Medulla oblongata (tissue), 1 donor: Measurements from ENCODE around the gene MEGF11.
"Not testable (repeated sequence)": the region's sequence is repeated elsewhere in the genome, so short reads cannot be mapped to it uniquely, and the experiment has no call there.

Experiments
- DNase-seq: peaks from one replicate; pipeline ENCODE4 v3.0.0-alpha.2; 2015; ENCODE audit errors: extremely low spot score

MEGF11 gene

GRCh38 chr15:66004618-66005262, 248.8 kb downstream of the MEGF11 start:
- no peak for DNase-seq

DNA sequence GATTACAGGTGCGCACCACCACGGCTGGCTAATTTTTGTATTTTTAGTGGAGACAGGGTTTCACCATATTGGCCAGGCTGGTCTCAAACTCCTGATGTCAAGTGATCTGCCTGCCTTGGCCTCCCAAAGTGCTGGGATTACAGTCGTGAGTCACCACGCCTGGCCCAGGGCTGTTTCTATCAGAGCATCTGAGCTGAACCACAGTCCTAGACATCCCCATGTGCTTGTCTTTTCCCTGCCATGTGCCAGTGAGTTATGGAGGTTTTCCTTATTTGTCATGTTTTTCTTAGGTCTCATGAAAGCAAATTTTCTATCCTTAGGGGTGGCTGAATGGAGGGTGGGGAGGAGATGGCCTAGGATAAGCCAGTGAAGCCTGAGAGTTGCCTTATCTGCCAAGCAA, 250.4 kb downstream of the MEGF11 start:
- DNase-seq, result not testable (repeated sequence)

GRCh38 chr15:66001717-66002426, 251.7 kb downstream of the MEGF11 start:
- DNase-seq, result no peak

GRCh38 chr15:66001042-66001441, 252.5 kb downstream of the MEGF11 start:
- no peak for DNase-seq

- DNase-seq, result no peak
Observed at GRCh38 chr15:65998486-65998885, 255.1 kb downstream of the MEGF11 start.

DNA sequence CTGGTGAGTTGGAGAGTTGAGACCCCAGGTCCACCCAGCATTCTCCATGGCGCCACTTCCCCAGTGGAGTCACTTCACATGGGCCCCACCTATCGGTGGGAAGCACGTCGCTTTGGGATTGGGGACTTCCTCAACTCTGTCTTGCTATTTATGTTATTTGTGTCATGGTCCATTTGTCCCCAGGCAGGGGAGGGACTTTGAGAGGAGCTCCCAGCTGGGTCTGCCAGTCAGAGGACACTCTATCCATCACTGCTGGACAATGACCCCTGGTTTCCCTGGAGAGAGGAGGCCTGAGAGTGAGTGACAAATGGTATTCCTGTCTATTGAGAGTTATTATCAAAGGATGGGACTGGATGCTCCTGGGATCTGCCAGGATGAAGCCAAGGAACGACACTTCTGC, 256.6 kb downstream of the MEGF11 start:
- no peak for DNase-seq

GRCh38 chr15:65994832-65995231, 258.7 kb downstream of the MEGF11 start:
- no peak for DNase-seq

GRCh38 chr15:65993762-65994161, 259.8 kb downstream of the MEGF11 start:
- DNase-seq, result no peak

GRCh38 chr15:65993236-65993635, 260.3 kb downstream of the MEGF11 start:
- DNase-seq, result no peak

GRCh38 chr15:65991721-65992483, 261.6 kb downstream of the MEGF11 start:
- no peak for DNase-seq

DNA sequence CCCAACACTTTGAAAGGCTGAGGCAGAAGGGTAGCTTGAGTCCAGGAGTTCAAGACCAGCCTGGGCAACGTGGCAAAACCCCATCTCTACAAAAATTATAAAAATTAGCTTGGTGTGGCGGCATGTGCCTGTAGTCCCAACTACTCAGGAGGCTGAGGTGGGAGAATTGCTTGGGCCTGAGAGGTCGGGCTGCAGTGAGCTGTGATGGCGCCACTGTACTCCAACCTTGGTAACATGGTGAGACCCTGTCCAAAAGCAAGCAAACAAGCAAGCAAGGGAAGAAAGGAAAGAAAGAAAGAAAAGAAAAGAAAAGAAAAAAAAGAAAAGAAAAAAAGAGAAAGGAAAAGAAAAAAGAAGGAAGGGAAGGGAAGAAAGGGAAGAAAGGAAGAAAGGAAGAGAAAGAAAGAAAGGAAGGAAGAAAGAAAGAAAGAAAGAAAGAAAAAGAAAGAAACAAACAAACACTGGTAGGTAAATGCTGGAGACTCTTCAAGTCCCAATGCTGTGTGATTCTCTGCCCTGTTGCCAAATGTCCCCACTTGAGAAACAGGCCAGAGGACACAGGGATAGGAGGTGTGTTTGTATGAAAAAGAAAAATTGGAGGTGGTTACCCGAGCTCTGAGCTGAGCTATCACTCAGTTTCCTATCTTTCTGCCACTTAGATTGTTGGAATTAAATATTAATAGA, 263.1 kb downstream of the MEGF11 start:
- no peak for DNase-seq

GRCh38 chr15:65987100-65987499, 266.4 kb downstream of the MEGF11 start:
- DNase-seq, result no peak

- DNase-seq, result no peak
Observed at GRCh38 chr15:65986416-65986815, 267.1 kb downstream of the MEGF11 start.

DNA sequence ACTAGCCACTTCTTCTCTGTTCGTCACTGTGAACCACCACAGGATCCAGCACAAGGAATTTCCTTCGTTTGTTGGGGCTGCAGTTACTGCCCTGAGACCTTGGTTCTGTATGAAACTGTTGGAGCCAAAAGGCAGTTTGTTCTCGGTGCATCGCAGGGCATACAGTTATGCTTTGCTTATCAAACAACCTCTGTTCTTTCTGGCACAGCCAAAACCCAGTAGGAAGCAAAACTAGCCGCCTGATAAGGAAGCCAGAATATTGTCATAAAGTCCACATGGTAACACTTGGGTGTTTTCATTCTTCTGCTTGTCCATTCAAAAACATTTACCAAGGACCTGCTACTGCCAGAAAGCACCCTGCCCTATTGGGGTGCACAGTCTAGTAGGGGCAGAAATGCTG, 268.2 kb downstream of the MEGF11 start:
- no peak for DNase-seq

DNA sequence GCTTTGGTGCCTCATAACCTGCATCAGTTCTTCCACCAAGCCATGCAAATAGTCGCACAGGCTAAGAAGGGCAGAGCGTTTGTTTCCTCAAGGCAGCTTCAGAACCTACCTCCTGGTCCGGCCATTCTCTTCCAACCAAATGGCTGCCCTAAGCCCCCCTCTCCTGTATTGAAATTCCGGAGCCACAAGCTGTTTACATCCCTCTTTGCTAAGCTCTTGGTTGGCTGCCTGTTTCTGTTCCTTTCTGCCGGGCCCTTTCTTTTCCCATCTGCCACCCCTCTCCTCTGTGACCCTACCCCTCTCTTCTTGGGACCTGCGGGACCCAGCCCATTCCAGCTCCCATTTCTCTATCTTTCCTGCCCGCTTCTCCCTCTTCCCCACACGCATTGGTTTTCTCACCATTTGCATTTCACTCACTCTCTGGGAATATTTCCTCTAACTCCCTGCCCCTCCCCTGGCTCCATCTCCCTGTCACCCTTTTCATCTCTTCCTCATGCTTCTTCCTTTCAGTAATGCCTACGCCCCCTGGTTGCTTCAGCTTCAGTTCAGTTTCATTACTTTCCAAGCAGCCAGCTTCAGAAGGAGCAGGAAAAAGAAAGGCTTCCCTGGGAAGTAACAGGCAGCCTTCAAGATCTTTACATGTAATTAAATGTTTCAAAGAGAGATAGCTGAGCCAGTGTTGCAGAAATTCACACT, 270.8 kb downstream of the MEGF11 start:
- DNase-seq, result no peak

DNA sequence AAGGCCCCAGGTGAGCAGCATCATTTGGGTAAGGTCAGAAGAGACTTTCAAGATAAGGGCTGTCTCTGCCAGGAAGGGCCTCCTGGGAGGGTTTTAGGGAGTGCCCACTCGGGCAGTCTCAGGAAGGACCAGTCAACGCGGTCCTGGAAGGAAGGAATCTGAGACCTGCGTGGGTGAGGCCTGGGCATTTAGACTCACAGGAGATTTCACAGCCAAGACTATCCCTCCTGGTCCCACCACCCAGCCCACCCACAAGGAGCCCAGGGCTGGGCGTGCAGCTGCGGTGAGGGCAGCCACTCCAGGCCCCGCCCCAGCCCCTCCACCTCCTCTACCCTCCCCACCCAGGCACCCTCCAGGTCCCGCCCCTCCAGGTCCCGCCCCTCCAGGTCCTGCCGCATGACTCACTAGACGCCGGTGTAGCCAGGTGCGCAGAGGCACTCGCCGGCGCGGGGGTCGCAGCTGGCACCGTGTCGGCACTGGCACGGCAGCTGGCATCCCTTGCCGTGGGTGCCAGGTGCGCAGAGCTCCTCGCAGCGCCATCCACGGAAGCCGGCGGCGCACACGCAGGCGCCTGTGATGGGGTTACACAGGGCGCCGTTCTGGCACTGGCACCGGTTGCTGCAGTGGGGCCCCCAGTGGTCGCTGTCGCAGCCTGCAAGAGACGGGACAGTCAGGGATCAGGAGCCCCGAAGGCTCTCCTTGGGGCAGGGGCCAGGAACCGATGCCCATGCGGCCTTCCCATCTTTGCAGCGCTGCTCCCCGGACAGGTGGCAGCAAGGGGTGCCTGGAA, 271.5 kb downstream of the MEGF11 start:
- peak; percentile 17 for DNase-seq

DNA sequence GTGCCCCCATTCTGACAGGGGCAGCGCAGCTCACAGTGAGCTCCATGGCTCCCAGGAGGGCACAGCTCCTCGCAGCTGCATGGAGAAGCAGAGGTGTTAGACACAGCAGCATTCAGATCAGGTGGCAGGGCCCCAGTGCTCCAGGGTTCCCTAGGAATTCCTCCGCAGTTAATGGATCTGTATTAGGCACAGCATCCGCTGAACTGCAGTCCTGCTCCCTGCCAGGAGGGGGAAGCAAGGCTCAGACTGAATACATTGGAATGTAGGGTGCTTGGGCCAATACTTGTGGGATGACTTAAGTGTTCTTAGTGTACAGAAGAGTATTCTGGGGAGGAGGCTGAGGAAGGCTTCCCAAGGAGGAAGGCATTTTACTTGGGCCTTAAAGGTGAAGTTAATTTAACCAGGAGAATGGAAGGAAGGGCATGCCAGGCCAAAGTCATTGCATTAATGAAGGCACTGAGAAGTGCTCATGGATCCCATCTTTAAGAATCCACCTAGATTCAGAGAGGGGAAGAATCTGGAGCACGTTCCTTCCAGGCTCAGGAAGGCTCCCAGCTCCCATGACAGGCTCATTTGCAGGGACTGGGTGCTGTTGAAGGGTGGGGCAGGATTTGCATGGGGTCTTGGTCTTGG, 272.6 kb downstream of the MEGF11 start:
- peak; percentile 50 for DNase-seq

DNA sequence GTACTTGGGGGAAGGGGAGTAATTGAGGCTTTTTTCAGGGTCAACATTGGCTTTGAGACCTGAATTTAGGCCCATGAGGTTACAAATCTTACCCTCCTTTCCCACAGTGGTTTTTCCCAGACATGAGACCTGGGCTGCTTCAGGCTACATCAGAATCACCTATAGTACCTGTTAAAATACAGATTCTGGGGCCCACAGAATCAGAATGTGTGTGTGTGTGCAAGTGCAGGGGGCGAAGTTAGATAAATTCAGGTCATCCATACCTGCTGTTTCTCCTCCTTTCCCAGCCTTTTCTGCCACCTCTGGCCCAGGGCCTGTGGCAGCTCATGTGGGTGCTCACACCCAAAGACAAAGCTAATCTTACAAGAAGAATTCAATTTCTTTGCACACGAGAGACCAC, 273.7 kb downstream of the MEGF11 start:
- no peak for DNase-seq

DNA sequence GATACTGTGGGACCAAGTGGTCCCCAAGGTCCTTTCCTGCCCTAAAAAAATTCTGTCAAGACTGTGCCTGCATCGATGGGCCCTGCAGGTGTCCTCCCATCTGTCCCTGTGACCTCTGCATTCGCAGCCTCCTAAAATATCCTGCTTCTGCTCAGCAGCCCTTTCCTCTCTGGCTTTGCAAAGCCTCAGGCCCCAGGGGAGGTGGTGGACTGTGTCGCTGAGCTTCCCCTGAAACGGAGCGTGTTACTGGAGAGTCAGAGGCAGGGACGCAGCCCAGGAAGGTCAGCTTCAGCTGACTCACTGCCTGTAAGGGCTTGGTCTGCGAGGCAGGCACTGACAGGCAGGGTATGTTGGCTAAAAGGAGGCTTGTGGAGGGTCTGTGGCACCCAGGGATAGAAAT, 274.2 kb downstream of the MEGF11 start:
- DNase-seq, result no peak

DNA sequence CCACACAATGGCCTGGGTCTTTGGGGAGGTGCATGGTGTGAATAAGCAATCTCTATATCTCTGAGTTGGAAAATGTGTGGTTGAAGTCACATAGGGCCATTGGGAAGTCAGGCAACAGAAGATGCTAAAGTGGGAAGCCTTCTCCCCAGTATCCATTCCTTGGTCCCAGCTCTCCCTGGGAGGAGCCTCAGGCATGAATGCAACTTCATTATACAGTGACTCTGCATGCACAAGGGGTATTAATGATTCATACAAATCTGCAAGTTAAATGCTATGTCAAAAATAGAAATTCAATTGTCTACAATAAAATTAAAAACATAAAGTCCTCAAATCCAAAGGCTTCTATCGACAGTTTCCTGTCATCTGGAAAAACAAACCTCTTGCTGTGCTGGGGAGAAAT, 275.4 kb downstream of the MEGF11 start:
- DNase-seq, result no peak
